GM23338 (cell line): ENCODE measurements around the gene AFM. TPM values are rescaled to one million over a fixed set of nuclear protein-coding genes. Genes with fewer than 3 reads are reported as not detected.

Source experiments
- ATAC-seq: fragments of 200-7000 bp; cut with Tn5 transposase; 3 replicates; pipeline ENCODE4 v1.9.1; 2020
- DNase-seq: peaks from one replicate; pipeline ENCODE4 v3.0.0-alpha.2; 2015; ENCODE audit warnings: low spot score
- H2AFZ ChIP-seq: fragments of 200-600 bp; sonication (generic); 2 replicates; pipeline ENCODE4 v1.8.0; 2016; ENCODE audit warnings: antibody characterized with exemption, mild to moderate bottlenecking, moderate library complexity
- H3F3A ChIP-seq: fragments of 200-600 bp; sonication (generic); replicated peaks from 2 replicates; pipeline ENCODE4 v1.8.0; 2017; ENCODE audit warnings: antibody characterized with exemption, mixed run types, low read depth
- H3K27ac ChIP-seq: fragments of 200-600 bp; sonication (generic); 2 replicates; pipeline ENCODE4 v1.6.1; 2016; ENCODE audit warnings: low read depth
- H3K27me3 ChIP-seq: fragments of 200-600 bp; sonication (generic); 2 replicates; pipeline ENCODE4 v1.8.0; 2016; ENCODE audit warnings: mild to moderate bottlenecking, mixed run types, moderate library complexity; ENCODE audit not compliant: insufficient read depth
- H3K36me3 ChIP-seq: fragments of 200-600 bp; sonication (generic); 2 replicates; pipeline ENCODE4 v1.8.0; 2016; ENCODE audit warnings: mild to moderate bottlenecking; ENCODE audit not compliant: insufficient read depth
- H3K4me1 ChIP-seq: fragments of 200-600 bp; sonication (generic); 2 replicates; pipeline ENCODE4 v1.8.0; 2016; ENCODE audit warnings: mild to moderate bottlenecking, moderate library complexity; ENCODE audit not compliant: insufficient read depth
- H3K4me2 ChIP-seq: fragments of 200-600 bp; sonication (generic); 2 replicates; pipeline ENCODE4 v1.7.1; 2017; ENCODE audit warnings: mixed run types
- H3K4me3 ChIP-seq: fragments of 200-600 bp; sonication (generic); 2 replicates; pipeline ENCODE4 v1.6.1; 2016; ENCODE audit warnings: mixed run types
- H3K79me2 ChIP-seq: fragments of 200-600 bp; sonication (generic); replicated peaks from 2 replicates; pipeline ENCODE4 v1.8.0; 2017; ENCODE audit warnings: mild to moderate bottlenecking; ENCODE audit not compliant: insufficient read depth
- H3K9me2 ChIP-seq: fragments of 200-600 bp; sonication (generic); 2 replicates; pipeline ENCODE4 v1.8.0; 2017; ENCODE audit not compliant: insufficient read depth
- H4K20me1 ChIP-seq: fragments of 200-600 bp; sonication (generic); replicated peaks from 2 replicates; pipeline ENCODE4 v1.8.0; 2017; ENCODE audit warnings: mild to moderate bottlenecking; ENCODE audit not compliant: insufficient read depth
- H3K27ac Mint-ChIP-seq: 2 replicates; pipeline ENCODE4 v1.8.0; 2020; ENCODE audit warnings: inconsistent platforms, mild to moderate bottlenecking, moderate library complexity, mixed read lengths
- H3K27me3 Mint-ChIP-seq: 3 replicates; pipeline ENCODE4 v1.8.0; 2022; ENCODE audit warnings: low read depth, mild to moderate bottlenecking, moderate library complexity, mixed read lengths, inconsistent platforms; ENCODE audit not compliant: insufficient read depth, poor library complexity
- H3K36me3 Mint-ChIP-seq: 3 replicates; pipeline ENCODE4 v1.8.0; 2021; ENCODE audit warnings: low read depth, mild to moderate bottlenecking, inconsistent platforms, moderate library complexity, mixed read lengths
- H3K4me1 Mint-ChIP-seq: 3 replicates; pipeline ENCODE4 v1.8.0; 2020; ENCODE audit warnings: mild to moderate bottlenecking, inconsistent platforms, mixed read lengths
- H3K4me3 Mint-ChIP-seq: 3 replicates; pipeline ENCODE4 v1.8.0; 2021; ENCODE audit warnings: moderate library complexity, mild to moderate bottlenecking, inconsistent platforms, mixed read lengths
- H3K9me3 Mint-ChIP-seq: 3 replicates; pipeline ENCODE4 v1.8.0; 2020; ENCODE audit warnings: moderate library complexity, mild to moderate bottlenecking, inconsistent platforms, mixed read lengths
- CREB1 ChIP-seq: fragments of 250-450 bp; sonication (Bioruptor Pico); IDR thresholded peaks from 2 replicates; pipeline ENCODE4 v1.5.0; 2020; ENCODE audit warnings: low read depth, mild to moderate bottlenecking, moderate library complexity
- EZH2 ChIP-seq: fragments of 200-600 bp; sonication (generic); IDR thresholded peaks from one replicate; pipeline ENCODE4 v1.8.0; 2017; ENCODE audit warnings: antibody characterized with exemption, mild to moderate bottlenecking, low read depth; ENCODE audit not compliant: unreplicated experiment
- EZH2phosphoT487 ChIP-seq: fragments of 200-600 bp; sonication (generic); IDR thresholded peaks from one replicate; pipeline ENCODE4 v1.8.1; 2018; ENCODE audit warnings: antibody characterized with exemption; ENCODE audit not compliant: unreplicated experiment
- JUNB ChIP-seq: IDR thresholded peaks from one replicate; pipeline ENCODE4 v1.6.1; 2016; ENCODE audit warnings: antibody characterized with exemption; ENCODE audit not compliant: unreplicated experiment
- NANOG ChIP-seq: IDR thresholded peaks from 2 replicates; pipeline ENCODE4 v1.6.1; 2016; ENCODE audit warnings: antibody characterized with exemption, borderline replicate concordance
- REST ChIP-seq: IDR thresholded peaks from one replicate; pipeline ENCODE4 v1.6.1; 2018; ENCODE audit warnings: antibody characterized with exemption; ENCODE audit not compliant: unreplicated experiment
- STAT1 ChIP-seq: IDR thresholded peaks from one replicate; pipeline ENCODE4 v1.6.1; 2016; ENCODE audit warnings: antibody characterized with exemption; ENCODE audit not compliant: unreplicated experiment
- ZNF114 ChIP-seq: fragments of 250-450 bp; sonication (Bioruptor Pico); IDR thresholded peaks from 2 replicates; pipeline ENCODE4 v1.5.0; 2020; ENCODE audit warnings: mild to moderate bottlenecking, moderate library complexity
- ZNF462 ChIP-seq: fragments of 250-450 bp; sonication (Bioruptor Pico); IDR thresholded peaks from 2 replicates; pipeline ENCODE4 v1.5.0; 2020; ENCODE audit warnings: mild to moderate bottlenecking, moderate library complexity
- polyA plus RNA-seq: library from polyadenylated mRNA; unstranded; fragments of >200 nt; fragmentation: Nextera tagmentation; extraction: Ambion mirVana; gene quantifications from 2 replicates; pipeline ENCODE4 v1.2.1, GENCODE V29; 2016
- total RNA-seq: library from RNA; depleted of rRNA; stranded (reverse); fragments of >200 nt; shearing (Covaris generic); gene quantifications from 2 replicates; pipeline ENCODE4 v1.2.3, GENCODE V29; 2014
- TF ChIP-seq, protein P1 (sequence below), 2 experiments: fragments of 200-600 bp in 1 of 2; sonication (generic) in 1 of 2; conservative IDR thresholded peaks; 2 replicates each; pipeline versions ENCODE4 v1.5.1 to v1.6.1; 2016 to 2017; ENCODE audit warnings: antibody characterized with exemption in 2 of 2, low read depth in 2 of 2, mild to moderate bottlenecking in 2 of 2, moderate library complexity in 1 of 2

The AFM gene
- total and polyA plus RNA-seq, 2 experiments from 2014 or later: not detected

GRCh38 chr4:73435984-73436383 lies 45.6 kb upstream of the AFM start, which contains the start of gene AFP:
TSS of gene AFP (plus strand) at chr4:73436221. CDS start at chr4:73436263, 42 bp downstream.
- H3K79me2 ChIP-seq: no peaks in the 10 kb centered on the region
- H3K4me2 ChIP-seq: no peak within 1 kb of the TSS
- DNase-seq: no peak
- no peaks in the 10 kb centered on the region for H3K4me1 Mint-ChIP-seq
- no peak within 1 kb of the TSS for H3K4me3 ChIP-seq
- no peaks in the 10 kb centered on the region for H3K27me3 ChIP-seq
- TF ChIP-seq EZH2: no peak
- no peak for TF ChIP-seq REST
- no peak for TF ChIP-seq NANOG
- TF ChIP-seq JUNB: no peak
- no peak for TF ChIP-seq STAT1
- TF ChIP-seq EZH2phosphoT487: no peak
- TF ChIP-seq ZNF114 (CRISPR knock-in tag): no peak
- no peak for TF ChIP-seq CREB1
- TF ChIP-seq, protein P1, sequence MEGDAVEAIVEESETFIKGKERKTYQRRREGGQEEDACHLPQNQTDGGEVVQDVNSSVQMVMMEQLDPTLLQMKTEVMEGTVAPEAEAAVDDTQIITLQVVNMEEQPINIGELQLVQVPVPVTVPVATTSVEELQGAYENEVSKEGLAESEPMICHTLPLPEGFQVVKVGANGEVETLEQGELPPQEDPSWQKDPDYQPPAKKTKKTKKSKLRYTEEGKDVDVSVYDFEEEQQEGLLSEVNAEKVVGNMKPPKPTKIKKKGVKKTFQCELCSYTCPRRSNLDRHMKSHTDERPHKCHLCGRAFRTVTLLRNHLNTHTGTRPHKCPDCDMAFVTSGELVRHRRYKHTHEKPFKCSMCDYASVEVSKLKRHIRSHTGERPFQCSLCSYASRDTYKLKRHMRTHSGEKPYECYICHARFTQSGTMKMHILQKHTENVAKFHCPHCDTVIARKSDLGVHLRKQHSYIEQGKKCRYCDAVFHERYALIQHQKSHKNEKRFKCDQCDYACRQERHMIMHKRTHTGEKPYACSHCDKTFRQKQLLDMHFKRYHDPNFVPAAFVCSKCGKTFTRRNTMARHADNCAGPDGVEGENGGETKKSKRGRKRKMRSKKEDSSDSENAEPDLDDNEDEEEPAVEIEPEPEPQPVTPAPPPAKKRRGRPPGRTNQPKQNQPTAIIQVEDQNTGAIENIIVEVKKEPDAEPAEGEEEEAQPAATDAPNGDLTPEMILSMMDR (conservative IDR thresholded peaks at IDR 0.05; ENCODE audit: low read depth in 2 of 2): no peak
- TF ChIP-seq ZNF462 (CRISPR knock-in tag): no peak
- H3K4me3 Mint-ChIP-seq: no peak within 1 kb of the TSS
- no peaks in the 10 kb centered on the region for H3K27me3 Mint-ChIP-seq
- no peaks in the 10 kb centered on the region for H3K9me3 Mint-ChIP-seq
- H4K20me1 ChIP-seq: no peaks in the 10 kb centered on the region
- H3K4me1 ChIP-seq: no peaks in the 10 kb centered on the region
- H3K36me3 Mint-ChIP-seq: no peaks in the 10 kb centered on the region
- H3K27ac Mint-ChIP-seq: no peak within 1 kb of the TSS
- no peak within 1 kb of the TSS for H3K27ac ChIP-seq
- H2AFZ ChIP-seq: no peak within 1 kb of the TSS
- no peaks in the 10 kb centered on the region for H3K36me3 ChIP-seq
- no peak for ATAC-seq
- H3K9me2 ChIP-seq: no peaks in the 10 kb centered on the region
- no peaks in the 10 kb centered on the region for H3F3A ChIP-seq
